Activated effector memory CD4-positive, alpha-beta T cell treated with Interleukin-2 at 50 U/mL for 16 hours (primary cell): ENCODE data around the gene TOMM5.

Experiments
- DNase-seq: peaks from one replicate; pipeline ENCODE4 v3.0.0-alpha.2; 2020

Gene TOMM5

DNA sequence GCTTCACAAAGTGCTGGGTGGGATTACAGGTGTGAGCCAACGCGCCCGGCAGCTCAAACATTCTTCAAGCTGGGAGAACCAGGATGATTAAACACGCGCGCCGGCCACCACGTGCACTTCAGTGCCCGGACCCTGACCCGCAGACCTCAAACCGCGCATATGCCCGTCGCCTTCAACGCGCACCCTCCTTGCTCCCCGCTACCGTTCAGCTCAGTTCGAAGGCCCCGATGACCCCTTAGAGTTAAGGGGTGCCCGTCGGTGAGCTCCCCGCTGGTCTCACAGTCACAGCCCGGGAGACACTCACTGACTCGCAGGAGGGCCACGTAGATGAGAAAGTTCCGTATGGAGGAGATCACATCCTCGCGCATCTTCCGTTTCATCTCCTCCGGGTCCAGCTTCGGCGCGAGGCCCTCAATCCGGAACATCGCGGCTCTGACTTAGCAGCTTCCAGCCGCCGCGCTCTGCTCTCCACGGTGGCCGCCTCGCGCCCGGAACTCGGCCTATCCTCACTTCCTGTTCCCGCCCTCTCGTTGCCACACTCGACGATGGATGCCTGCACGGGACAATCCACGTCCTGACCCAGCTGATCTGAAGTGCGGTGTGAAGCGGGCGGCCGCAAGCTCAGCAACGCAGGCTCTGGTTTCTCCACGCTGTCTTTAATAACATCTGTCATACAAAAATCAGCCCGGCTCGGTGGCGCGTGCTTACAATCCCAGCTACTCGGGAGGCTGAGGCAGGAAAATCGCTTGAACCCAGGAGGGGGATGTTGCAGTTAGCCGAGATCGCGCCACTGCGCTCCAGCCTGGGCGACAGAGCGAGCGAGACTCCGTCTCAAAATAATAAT lies at the start of gene TOMM5:
Gene TOMM5, minus strand, starts transcription at position 490 of the 844 bp plus-strand sequence. Its CDS starts 65 bp downstream, at position 425.
- peak; percentile 86 for DNase-seq

DNA sequence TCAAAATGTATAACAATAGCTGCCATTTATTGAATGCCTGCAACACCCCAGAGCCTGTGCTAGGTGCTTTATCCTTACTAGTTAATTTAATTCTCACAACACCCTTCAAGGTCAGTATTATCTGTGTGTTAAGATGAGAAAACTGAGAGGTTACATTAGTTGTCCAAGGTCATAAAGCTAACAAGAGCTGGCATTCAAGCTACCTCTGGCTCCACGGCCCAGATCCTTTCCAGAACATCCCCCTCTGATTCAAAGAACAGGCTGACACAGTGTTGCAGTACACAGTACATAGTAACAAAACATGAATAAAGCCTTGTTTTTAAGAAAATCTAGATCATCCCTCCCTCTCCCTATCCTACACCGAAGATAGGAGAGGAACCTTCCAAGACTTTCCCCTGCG lies 48.9 kb upstream of the TOMM5 start:
- no peak for DNase-seq

DNA sequence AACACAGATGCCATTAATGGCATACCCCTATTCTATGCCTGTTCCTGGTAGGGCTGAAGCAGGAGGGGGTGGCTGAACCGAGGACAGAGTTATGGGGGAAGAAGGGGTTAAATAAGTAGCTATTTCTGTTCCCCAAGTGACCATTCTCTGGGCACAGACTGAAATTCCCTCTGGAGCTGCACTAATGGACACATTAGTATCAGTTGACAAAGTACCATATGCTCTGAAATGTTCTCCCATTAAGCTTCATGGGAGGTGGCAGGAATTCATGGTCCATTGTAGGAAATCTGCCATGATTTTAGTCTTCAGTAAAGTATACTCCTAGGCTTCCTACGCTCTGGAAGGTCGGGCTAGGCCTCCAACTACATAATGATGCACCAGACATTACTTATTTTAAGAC lies 47.8 kb upstream of the TOMM5 start:
- DNase-seq = no peak

DNA sequence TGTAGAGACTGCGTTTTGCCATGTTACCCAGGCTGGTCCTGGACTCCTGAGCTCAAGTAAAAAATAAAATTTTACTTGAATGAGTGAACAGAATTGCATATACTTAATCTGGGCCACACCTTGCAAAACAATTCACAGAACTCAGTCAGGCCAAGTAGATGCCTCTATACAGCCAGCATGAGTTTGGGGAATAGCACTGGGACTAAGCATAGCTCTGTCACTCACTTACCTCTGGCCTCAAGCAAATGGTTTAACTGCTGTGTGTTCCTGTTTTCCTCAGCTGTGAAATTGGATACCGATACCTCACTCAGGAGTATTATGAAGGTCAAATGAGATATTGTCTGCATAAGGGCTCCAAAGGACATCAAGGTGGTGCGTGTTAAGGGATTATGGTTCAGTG lies 47.4 kb upstream of the TOMM5 start:
- DNase-seq = no peak

DNA sequence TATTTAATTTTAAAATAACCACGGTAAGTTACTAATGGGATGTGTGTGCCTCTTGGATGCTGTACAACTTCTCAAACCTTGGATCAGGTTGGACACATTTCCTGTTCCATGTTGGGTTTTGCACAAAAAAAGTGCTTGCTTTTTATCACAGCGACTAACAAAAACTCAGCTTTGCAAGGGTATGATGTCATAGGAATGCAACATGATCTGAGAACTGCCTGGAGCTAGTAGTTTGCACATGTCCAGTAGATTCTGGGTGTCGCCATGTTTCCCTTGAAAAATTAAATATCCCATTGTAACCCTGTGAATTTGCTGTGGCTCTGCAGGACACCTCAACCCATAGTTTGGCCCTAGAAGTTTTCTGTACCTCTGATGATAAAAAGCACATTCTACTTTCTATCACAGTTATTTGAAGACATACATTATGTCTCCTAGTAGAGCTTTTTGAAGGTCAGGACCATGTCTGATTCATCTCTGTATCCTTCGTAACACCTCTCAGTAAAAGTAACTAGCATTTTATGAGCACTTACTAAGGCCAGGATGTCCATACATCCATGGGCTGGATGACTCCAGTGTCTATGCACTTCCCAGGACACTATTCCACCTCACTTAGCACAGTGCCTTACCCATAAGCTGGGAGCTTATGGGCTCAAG lies 46.8 kb upstream of the TOMM5 start:
- DNase-seq = no peak

DNA sequence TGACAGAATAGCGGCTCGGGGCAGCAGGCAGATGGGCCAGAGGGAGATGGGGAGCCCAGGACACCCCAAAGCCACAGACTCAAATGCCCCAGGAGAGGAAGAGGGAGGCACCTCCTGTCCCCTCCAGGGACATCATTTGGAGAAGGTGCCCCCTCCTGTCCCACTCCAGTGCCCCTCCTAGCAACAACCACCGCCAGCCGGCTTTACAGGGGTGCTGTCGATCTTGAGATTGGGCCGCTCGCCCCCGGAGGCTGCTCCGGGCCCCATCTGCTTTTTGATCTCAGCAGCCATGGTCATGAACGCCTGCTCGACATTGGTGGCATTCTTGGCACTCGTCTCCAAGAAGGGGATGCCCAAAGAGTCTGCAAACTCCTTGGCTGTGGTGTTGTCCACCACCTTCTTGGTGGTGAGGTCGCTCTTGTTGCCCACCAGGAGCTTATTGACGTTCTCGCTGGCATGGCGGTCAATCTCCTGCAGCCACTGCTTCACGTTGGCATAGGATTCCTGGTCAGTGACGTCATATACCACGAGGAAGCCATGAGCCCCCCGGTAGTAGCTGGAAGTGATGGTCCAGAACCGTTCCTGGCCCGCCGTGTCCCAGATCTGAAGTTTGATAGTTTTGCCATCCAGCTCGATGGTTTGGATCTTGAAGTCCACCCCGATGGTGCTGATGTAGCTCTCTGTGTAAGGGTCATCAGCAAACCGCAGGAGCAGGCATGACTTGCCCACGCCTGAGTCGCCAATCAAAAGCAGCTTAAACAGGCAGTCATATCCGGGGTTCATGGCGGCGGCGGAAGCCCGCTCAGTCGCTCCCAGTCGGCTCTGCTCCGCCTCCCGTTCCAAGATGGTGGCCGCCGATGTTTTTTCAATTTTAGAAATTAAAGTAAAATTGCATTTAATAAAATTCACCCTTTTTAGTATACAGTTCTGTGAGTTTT lies 44.4 kb upstream of the TOMM5 start:
- no peak for DNase-seq

DNA sequence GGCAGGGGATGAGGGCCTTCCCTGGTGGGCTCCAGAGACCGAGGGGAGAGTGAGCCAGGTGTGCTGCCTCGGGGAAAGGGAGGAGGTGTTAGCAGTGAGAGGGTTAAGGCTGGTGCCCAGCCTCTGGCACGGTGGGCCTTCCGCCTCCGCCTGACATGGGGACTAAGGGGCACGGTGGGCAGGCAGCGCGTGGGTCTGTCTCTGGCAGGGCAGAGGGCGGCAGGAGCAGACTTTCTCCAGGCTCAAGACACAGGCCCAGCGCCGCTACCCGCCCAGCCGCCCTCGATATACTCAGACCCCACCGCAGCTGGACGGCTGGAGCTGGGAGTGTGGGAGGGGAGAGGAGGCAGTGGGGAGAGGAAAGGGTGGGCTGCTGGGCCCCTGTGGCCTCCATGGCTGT lies 43.4 kb upstream of the TOMM5 start:
- no peak for DNase-seq

DNA sequence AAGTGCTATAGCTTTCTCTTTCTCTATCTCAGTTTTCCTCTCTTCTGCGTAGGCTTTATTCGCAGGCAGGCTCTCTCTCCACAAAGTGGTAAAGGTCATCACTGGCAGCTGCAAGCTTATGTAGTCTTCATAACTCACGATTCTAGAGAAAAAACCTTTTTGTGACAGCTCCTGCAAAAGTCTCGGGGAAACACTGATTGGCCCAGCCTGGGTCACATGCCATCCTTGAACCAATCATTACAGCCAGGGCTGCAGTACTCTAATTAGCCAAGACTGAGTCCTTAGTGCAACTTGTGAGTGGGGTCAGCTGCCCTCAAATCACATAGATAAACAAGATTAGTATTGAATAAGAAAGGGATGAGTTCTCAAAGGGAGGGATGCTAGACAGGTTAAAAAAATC lies 40.1 kb upstream of the TOMM5 start:
- no peak for DNase-seq

DNA sequence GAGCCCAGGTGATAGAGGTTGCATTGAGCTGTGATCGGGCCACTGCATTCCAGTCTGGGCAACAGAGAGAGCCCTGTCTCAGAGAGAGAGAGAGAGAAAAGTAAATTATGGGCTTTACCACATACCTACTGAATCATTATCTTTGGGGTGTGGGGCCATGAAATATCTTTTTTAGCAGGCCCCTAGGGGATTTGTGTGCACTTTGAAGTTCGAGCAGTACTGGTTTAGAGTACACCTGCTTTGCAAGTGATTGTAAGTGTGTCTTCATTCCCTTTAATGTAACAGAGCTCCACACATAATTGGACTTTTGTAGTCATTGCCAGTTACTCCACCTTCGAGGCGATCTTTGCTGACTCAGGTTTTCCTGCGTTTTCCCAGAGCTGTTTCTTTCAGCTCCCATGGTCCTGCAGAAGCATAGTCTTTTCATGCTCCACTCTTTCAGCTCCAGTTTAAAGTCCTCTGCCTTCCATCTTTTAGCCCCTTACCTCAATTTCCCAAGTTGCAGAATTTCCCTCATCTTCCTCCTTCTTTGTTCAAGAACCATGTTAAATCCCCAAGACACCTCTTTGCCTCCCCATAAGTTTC lies 34.4 kb upstream of the TOMM5 start:
- DNase-seq = no peak

DNA sequence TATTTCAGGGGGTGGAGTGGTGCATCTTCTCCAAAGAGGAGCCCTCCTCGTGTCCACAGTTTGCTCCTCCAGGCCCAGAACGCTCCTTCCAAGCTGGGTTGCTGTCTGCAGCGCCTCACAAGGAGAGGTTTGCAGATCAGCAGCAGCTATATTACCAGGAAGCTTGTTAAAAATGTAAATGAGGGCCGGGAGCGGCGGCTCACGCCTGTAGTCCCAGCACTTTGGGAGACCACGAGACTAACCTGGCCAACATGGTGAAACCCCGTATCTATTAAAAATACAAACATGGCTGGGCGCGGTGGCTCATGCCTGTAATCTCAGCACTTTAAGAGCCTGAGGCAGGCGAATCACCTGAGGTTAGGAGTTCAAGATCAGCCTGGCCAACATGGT lies 33.4 kb upstream of the TOMM5 start:
- DNase-seq = no peak

DNA sequence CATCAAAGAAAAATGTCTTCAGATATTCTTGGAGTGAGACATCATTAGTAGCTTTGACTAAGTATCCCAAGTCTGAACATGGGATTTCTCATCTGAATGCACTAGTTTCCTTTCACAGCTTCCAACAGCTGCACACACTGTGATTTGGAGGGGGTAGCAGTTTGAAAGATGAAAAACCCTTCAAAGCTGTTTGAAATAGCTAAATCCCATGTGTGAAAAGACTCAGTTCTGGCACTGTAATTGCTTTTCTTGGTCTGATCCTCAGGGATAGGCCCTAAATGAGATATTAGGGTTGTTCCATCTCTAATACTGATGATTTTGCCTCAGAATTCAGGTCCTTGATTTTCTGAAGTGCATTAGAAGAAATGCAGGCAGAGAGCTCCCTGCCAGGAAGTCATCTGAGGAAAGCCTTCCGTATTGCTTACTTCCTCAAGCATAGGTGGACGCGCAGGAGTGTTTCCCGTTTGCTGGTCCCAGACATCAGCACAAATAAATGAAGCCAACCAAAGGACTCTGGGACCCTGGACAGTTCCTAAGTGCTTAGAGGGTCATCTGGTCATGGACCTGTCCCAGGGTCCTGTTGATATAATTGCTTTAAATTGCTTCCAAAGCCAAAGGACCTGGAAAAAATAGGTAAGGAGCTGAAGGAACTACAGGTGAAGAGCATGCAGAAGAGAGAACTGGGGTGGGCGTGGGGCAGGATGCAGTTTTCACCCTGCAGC lies 32.8 kb upstream of the TOMM5 start:
- no peak for DNase-seq

DNA sequence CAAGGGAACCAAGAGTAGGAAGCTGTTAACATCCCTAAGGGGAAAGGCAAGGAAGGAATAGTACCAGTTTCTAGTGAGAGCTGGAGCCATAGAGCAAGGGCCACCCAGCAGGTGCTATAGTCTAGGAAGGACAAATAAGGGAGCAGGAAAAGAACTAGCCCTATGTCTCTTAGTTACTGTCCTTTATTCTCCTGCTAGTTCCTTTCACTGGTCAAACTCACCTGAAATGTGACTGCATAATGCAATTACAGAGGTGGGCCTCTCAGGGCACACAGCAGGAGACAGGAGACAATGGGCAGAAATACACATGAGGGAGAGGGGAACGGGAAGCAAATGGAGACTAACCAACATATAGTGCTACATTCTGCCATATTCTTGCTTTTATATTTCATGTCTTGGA lies 31.7 kb upstream of the TOMM5 start:
- no peak for DNase-seq

DNA sequence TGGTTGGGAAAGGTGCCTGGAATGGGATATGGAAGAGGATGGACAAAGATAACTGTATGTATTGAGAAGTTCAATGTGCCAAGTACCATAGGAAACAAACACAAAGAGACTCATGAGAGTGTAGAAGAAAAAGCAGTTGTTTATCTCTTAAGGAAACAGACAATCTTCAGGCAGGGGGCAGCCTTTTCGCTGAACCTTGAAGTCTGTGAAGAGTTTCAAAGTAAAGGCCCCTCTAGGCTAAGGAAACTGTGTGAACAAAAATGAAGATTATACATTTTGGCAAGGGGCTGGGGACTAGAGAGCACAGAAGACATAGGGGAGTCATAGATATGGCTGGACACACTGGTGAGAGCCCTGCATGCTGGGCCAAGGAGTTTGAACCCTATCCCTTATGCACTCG lies 30.9 kb upstream of the TOMM5 start:
- DNase-seq = no peak

DNA sequence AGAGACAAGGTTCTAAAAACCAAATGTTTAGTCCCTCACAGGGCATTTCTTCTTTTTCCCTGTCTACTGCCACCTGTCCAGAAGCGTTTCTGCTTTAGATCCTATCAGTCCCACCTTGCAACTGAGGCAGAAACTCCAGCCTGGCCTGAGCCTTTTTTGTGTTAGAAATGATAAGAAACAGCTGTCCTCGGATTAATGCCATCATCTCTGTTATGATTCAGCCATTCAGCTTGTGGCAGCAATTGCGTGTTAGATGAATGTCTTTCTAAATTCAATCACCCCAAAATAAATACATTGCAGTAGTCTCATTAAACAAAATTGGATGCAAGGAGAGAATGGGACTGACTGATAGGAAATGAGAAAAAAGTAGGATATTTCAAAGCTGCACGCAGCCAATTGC lies 30.1 kb upstream of the TOMM5 start:
- DNase-seq = no peak

DNA sequence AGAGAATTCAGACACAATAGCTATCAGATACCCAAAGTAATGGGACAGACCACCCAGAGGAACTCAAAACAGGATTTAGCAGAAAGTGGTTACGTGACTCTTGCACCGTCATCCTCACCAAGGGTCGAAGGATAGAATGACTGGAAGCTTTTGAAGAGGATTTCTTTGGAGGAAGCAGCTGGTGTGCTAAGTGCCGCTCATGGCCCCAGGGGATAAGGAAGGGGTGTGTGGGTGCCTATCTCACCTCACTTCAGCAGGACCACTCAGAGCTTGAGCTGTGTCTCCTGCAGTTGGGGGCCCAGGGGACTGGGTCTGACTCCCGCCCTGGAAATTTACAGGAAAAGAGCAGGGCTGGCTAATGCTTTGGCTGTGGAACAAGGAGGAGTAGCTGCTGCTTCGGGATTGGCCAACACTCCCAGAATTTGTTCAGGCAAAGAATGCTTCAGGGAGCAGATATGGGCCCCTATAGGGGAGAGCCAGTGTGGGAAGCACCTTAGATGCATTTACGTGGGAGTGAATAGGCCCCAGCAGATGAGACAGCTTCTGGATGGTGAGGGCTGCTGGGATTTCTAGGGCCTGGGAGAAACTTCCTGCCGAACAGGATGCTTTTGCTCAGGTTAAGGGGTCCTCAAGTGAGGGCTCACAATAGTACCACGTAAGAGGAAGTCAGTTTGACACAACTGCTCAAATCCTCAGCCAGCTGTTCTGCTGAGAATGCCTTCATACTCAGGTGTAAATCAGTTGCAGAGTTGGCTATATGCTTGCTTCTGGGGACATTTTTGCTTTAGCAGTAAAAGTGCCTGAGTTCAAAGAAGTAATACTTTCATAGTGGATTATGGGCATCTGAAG lies 29.1 kb upstream of the TOMM5 start:
- DNase-seq = no peak

DNA sequence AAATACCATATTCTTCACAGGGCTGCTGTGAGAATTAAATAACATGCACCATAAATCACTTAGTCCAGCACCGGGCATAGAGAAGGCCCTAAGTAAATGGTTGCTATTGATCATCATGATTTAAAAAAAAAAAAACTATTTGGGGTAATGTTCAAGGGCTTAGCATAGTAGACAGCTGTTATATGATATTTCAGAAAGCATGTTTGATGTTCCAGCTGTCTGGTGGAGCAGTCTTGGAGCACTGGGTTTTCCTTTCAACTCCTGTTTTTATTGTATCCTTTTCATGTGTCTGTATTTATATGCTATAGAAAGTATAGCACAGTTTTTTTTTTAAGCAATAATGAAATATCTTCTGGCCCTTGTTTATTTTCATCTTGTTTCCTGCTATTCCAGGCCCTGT lies 28.0 kb upstream of the TOMM5 start:
- DNase-seq = no peak

DNA sequence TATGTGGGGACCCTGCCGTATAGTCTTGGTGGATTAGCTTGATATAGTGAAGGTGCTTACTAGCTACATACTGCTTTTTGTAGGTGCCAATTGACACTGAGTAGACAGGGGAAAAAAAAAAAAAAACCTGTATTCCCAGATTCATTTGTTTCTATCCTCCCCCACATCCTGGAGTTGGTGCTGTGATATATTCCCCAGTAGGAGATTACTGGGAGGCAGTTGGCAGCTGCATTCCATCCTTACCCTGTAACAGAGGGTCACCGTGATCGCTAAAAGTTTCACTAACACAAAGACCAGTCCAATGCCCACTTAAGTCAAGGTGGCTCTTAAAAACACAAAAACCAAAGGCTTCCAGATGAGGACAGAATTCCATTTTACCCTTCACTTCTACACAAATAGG lies 27.4 kb upstream of the TOMM5 start:
- DNase-seq = no peak

DNA sequence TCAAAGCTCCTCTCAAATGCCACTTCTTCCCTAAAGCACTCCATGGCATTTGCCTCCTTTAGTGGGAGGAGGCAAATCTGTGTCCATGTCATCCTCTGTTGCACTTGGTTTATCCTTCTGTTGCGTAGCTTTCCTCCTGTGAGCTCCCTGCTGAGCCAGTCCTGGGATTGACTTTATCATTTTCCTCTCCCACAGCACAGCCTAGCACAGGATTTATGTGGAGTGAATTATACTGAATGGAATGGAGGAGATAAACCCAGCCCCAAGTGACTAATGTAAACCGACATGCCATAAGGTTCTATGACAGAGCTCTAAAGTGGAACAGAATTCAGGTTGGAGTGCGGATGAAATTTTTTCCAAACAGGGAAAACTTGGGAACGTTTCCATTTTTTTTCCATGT lies 26.4 kb upstream of the TOMM5 start:
- DNase-seq = no peak

DNA sequence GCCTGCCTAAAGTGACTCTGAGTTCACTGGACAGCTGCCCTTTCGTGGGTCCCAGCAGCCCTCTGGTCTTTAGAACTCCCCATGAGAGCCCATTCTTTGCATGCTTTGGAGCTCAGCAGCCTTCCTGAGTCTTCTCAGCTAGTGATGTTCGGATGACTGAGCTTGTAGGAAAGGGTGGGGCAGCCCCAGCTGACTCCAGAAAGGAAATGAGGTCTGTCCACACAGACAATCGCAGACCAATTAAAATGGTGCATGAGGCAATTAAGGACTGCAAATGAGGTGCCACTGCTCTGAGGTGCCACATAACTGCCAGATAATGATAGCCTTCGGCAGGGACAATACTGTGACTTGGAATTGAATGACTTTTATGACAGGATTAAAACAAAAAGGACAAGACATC lies 25.4 kb upstream of the TOMM5 start:
- no peak for DNase-seq

DNA sequence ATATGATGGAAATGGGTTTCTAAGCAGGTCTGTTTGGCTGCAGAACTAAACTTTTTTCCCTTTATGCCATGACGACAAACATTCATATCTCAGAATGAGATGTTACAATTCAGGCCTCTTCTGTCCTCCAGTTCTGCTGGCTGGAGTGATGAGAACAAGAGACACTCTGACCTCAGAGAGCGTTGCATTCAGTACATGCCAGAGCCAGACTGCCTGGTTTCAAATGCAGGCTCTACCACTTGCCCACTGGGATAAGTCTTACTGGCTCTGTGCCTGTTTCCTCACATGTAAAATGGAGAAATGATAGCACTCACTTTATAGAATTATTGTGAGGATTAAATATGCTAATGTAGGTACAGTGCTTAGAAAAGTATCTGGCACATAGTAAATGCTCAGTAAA lies 24.8 kb upstream of the TOMM5 start:
- DNase-seq = no peak

DNA sequence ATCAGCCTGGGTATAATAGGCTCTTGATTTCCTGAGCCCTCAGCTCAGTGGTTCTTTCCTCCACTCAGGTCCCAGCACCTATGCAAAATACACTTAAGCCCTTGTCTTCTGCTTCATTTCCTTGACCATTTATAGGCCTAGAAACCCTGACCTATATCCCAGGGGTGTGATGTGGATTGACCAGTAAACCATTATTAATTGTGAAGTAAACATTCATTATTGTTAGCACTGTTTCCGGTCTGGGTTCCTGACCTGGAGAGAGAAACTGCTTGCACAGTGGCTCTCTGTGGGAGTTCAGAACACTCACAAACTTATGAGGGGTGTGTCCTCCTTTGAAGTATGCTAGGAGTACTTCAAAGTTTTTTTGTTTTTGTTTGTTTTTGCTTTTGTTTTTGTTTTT lies 19.6 kb upstream of the TOMM5 start:
- no peak for DNase-seq

DNA sequence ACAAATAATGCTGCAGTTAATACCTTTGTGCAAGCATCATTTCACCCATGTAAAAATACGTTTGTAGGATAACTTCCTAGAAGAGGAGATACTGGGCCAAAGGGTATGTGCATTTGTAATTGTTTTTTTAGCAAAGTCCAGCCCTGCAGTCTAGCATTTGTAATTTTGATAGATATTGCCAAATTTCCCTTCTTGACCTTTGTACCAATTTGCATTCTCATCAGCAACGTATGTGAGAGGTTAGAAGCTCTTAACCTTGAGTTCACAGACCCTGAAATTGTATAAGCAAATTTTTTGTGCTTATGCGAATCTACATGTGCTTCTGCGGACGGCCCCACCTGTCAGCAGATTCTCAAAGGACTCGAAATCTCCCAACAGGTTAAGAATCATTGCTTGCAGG lies 18.6 kb upstream of the TOMM5 start:
- DNase-seq = no peak
